Gastrocnemius medialis (tissue), 4 donors: ENCODE measurements around the gene C2orf69.

Experiments used
- POLR2A ChIP-seq, 2 donors: fragments of 450-650 bp; IDR thresholded peaks; one replicate each; pipeline ENCODE4 v1.6.1; 2017; ENCODE audit warnings: antibody characterized with exemption in 2 of 2, mild to moderate bottlenecking in 2 of 2, moderate library complexity in 2 of 2
- TF ChIP-seq, protein P1 (sequence below), 5 experiments: fragments of 450-650 bp in 3 of 5; fragments of 200-600 bp in 2 of 5; sonication (generic) in 2 of 5; IDR thresholded peaks in 4 of 5; conservative IDR thresholded peaks in 1 of 5; 1 replicate in 4 of 5; 2 replicates in 1 of 5; pipeline ENCODE4 v1.5.1; 2016 to 2019; ENCODE audit warnings: antibody characterized with exemption in 5 of 5, mild to moderate bottlenecking in 3 of 5, moderate library complexity in 3 of 5

DNA sequence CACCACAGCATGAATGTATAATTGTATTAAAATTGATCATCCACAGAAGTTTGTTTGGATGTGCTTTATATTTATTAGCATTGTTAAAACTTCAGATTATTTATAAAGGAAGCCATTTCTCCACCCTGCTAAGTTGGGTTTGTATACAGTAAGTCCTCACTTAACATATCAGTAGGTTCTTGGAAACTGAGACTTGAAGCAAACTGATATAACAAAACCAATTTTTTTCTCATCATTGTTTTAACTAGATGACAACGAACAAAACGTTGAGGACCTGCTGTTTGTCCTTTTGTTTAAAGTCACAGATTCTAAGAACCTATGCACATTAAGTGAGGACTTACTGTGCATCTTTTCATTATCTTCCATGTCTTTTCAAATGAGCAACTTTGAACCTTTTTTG, 17.1 kb downstream of the C2orf69 start:
- no peak for TF ChIP-seq POLR2A (IDR thresholded peaks at IDR 0.05)
- TF ChIP-seq, protein P1, sequence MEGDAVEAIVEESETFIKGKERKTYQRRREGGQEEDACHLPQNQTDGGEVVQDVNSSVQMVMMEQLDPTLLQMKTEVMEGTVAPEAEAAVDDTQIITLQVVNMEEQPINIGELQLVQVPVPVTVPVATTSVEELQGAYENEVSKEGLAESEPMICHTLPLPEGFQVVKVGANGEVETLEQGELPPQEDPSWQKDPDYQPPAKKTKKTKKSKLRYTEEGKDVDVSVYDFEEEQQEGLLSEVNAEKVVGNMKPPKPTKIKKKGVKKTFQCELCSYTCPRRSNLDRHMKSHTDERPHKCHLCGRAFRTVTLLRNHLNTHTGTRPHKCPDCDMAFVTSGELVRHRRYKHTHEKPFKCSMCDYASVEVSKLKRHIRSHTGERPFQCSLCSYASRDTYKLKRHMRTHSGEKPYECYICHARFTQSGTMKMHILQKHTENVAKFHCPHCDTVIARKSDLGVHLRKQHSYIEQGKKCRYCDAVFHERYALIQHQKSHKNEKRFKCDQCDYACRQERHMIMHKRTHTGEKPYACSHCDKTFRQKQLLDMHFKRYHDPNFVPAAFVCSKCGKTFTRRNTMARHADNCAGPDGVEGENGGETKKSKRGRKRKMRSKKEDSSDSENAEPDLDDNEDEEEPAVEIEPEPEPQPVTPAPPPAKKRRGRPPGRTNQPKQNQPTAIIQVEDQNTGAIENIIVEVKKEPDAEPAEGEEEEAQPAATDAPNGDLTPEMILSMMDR (IDR thresholded peaks at IDR 0.05 in 4 of 5, conservative IDR thresholded peaks at IDR 0.05 in 1 of 5) = no peak
